HG02943 (cell line): Measurements from ENCODE around the gene SRSF8.
"Not testable (repeated sequence)": the region's sequence is repeated elsewhere in the genome, so short reads cannot be mapped to it uniquely, and the experiment has no call there.

Experiments
- ATAC-seq: cut with Tn5 transposase; IDR thresholded peaks from one replicate; pipeline ENCODE4 v1.9.1; 2021; ENCODE audit warnings: mild to moderate bottlenecking, low read depth, moderate library complexity; ENCODE audit not compliant: unreplicated experiment

SRSF8 gene

GRCh38 chr11:95091663-95092180, 25.0 kb downstream of the SRSF8 start:
- no peak for ATAC-seq

GRCh38 chr11:95092549-95093324, 26.0 kb downstream of the SRSF8 start:
- no peak for ATAC-seq

- ATAC-seq: no peak
Observed at GRCh38 chr11:95093548-95093947, 26.8 kb downstream of the SRSF8 start.

- peak; percentile 70 for ATAC-seq
Observed at GRCh38 chr11:95095858-95096587, 29.3 kb downstream of the SRSF8 start.

- no peak for ATAC-seq
Observed at GRCh38 chr11:95097209-95097608, 30.5 kb downstream of the SRSF8 start.

GRCh38 chr11:95098826-95099225, 32.1 kb downstream of the SRSF8 start:
- no peak for ATAC-seq

GRCh38 chr11:95100191-95100648, 33.5 kb downstream of the SRSF8 start:
- ATAC-seq: no peak

- no peak for ATAC-seq
Observed at GRCh38 chr11:95100856-95101507, 34.3 kb downstream of the SRSF8 start.

GRCh38 chr11:95101935-95102334, 35.2 kb downstream of the SRSF8 start:
- no peak for ATAC-seq

GRCh38 chr11:95102733-95103132, 36.0 kb downstream of the SRSF8 start:
- ATAC-seq: no peak

- ATAC-seq: no peak
Observed at GRCh38 chr11:95103701-95104100, 37.0 kb downstream of the SRSF8 start.

GRCh38 chr11:95104121-95104830, 37.6 kb downstream of the SRSF8 start:
- ATAC-seq: no peak

GRCh38 chr11:95104856-95105255, 38.1 kb downstream of the SRSF8 start:
- ATAC-seq: no peak

- no peak for ATAC-seq
Observed at GRCh38 chr11:95108159-95108611, 41.5 kb downstream of the SRSF8 start.

- no peak for ATAC-seq
Observed at GRCh38 chr11:95108671-95109551, 42.2 kb downstream of the SRSF8 start.

GRCh38 chr11:95111471-95111870, 44.8 kb downstream of the SRSF8 start:
- not testable (repeated sequence) for ATAC-seq

- no peak for ATAC-seq
Observed at GRCh38 chr11:95111923-95112540, 45.3 kb downstream of the SRSF8 start.

GRCh38 chr11:95115597-95115996, 48.9 kb downstream of the SRSF8 start:
- no peak for ATAC-seq
